IPS-18a (cell line): ENCODE results near the gene POU2AF3.

Source experiments
- H3K27ac ChIP-seq: one replicate; pipeline ENCODE4 v1.5.1; 2013; ENCODE audit warnings: low read length
- H3K27me3 ChIP-seq: one replicate; pipeline ENCODE4 v1.6.1; 2013; ENCODE audit warnings: mild to moderate bottlenecking, low read length; ENCODE audit not compliant: control insufficient read depth, insufficient read depth
- H3K36me3 ChIP-seq: one replicate; pipeline ENCODE4 v1.6.1; 2013; ENCODE audit warnings: low read depth, low read length; ENCODE audit not compliant: control insufficient read depth
- H3K4me1 ChIP-seq: one replicate; pipeline ENCODE4 v1.6.1; 2013; ENCODE audit warnings: low read depth, low read length; ENCODE audit not compliant: control insufficient read depth
- H3K4me3 ChIP-seq: one replicate; pipeline ENCODE4 v1.5.1; 2013; ENCODE audit warnings: low read length
- H3K9ac ChIP-seq: one replicate; pipeline ENCODE4 v1.6.1; 2013; ENCODE audit warnings: mild to moderate bottlenecking, low read length, moderate library complexity
- H3K9me3 ChIP-seq: one replicate; pipeline ENCODE4 v1.6.1; 2013; ENCODE audit warnings: low read depth, low read length; ENCODE audit not compliant: control insufficient read depth

The POU2AF3 gene

GRCh38 chr11:111350811-111351210 is 52.5 kb downstream of the POU2AF3 start:
- no peak overlapping the region for H3K9ac ChIP-seq
- H3K9me3 ChIP-seq = no peaks in the 10 kb centered on the region
- H3K36me3 ChIP-seq = no peaks in the 10 kb centered on the region
- no peak overlapping the region for H3K27ac ChIP-seq
- H3K27me3 ChIP-seq = no peaks in the 10 kb centered on the region
- H3K4me3 ChIP-seq = no peak overlapping the region
- H3K4me1 ChIP-seq = no peaks in the 10 kb centered on the region

- Histone ChIP-seq H3K4me1 (no peaks in the 10 kb centered on the region), H3K4me3 (no peak overlapping the region), H3K9me3 (no peaks in the 10 kb centered on the region), H3K27ac (no peak overlapping the region), H3K9ac (no peak overlapping the region), H3K27me3 (no peaks in the 10 kb centered on the region), H3K36me3 (no peaks in the 10 kb centered on the region)
Measured at GRCh38 chr11:111351374-111352055, 53.2 kb downstream of the POU2AF3 start.

GRCh38 chr11:111352231-111352746 is 53.9 kb downstream of the POU2AF3 start:
- Histone ChIP-seq H3K4me3 (no peak overlapping the region), H3K4me1 (no peaks in the 10 kb centered on the region), H3K27ac (no peak overlapping the region), H3K9me3 (no peaks in the 10 kb centered on the region), H3K36me3 (no peaks in the 10 kb centered on the region), H3K27me3 (no peaks in the 10 kb centered on the region), H3K9ac (no peak overlapping the region)

- Histone ChIP-seq H3K9ac (no peak overlapping the region), H3K9me3 (no peaks in the 10 kb centered on the region), H3K4me3 (no peak overlapping the region), H3K4me1 (no peaks in the 10 kb centered on the region), H3K27me3 (no peaks in the 10 kb centered on the region), H3K27ac (no peak overlapping the region), H3K36me3 (no peaks in the 10 kb centered on the region)
Measured at GRCh38 chr11:111352935-111353710, 54.8 kb downstream of the POU2AF3 start.

- Histone ChIP-seq H3K27ac (no peak overlapping the region), H3K9ac (no peak overlapping the region), H3K4me1 (no peaks in the 10 kb centered on the region), H3K36me3 (no peaks in the 10 kb centered on the region), H3K9me3 (no peaks in the 10 kb centered on the region), H3K4me3 (no peak overlapping the region), H3K27me3 (no peaks in the 10 kb centered on the region)
Measured at GRCh38 chr11:111353776-111354600, 55.6 kb downstream of the POU2AF3 start.

- Histone ChIP-seq H3K36me3 (no peaks in the 10 kb centered on the region), H3K27ac (no peak overlapping the region), H3K27me3 (no peaks in the 10 kb centered on the region), H3K4me1 (no peaks in the 10 kb centered on the region), H3K9ac (no peak overlapping the region), H3K9me3 (no peaks in the 10 kb centered on the region), H3K4me3 (no peak overlapping the region)
Measured at GRCh38 chr11:111354601-111354891, 56.2 kb downstream of the POU2AF3 start.

GRCh38 chr11:111355101-111355500 is 56.8 kb downstream of the POU2AF3 start:
- no peak overlapping the region for H3K9ac ChIP-seq
- no peak overlapping the region for H3K4me3 ChIP-seq
- no peak overlapping the region for H3K27ac ChIP-seq
- no peaks in the 10 kb centered on the region for H3K4me1 ChIP-seq
- H3K9me3 ChIP-seq = no peaks in the 10 kb centered on the region
- H3K27me3 ChIP-seq = no peaks in the 10 kb centered on the region
- H3K36me3 ChIP-seq = no peaks in the 10 kb centered on the region

- H3K9ac ChIP-seq = no peak overlapping the region
- no peak overlapping the region for H3K4me3 ChIP-seq
- H3K4me1 ChIP-seq = no peaks in the 10 kb centered on the region
- H3K27me3 ChIP-seq = no peaks in the 10 kb centered on the region
- no peaks in the 10 kb centered on the region for H3K9me3 ChIP-seq
- H3K36me3 ChIP-seq = no peaks in the 10 kb centered on the region
- H3K27ac ChIP-seq = no peak overlapping the region
Measured at GRCh38 chr11:111355956-111356659, 57.8 kb downstream of the POU2AF3 start.

GRCh38 chr11:111356660-111357048 is 58.3 kb downstream of the POU2AF3 start:
- Histone ChIP-seq H3K4me3 (no peak overlapping the region), H3K9me3 (no peaks in the 10 kb centered on the region), H3K9ac (no peak overlapping the region), H3K36me3 (no peaks in the 10 kb centered on the region), H3K4me1 (no peaks in the 10 kb centered on the region), H3K27me3 (no peaks in the 10 kb centered on the region), H3K27ac (no peak overlapping the region)

- Histone ChIP-seq H3K27ac (no peak overlapping the region), H3K9me3 (no peaks in the 10 kb centered on the region), H3K4me1 (no peaks in the 10 kb centered on the region), H3K36me3 (no peaks in the 10 kb centered on the region), H3K4me3 (no peak overlapping the region), H3K9ac (no peak overlapping the region), H3K27me3 (no peaks in the 10 kb centered on the region)
Measured at GRCh38 chr11:111357150-111358037, 59.0 kb downstream of the POU2AF3 start.
